Fibroblast of skin of left biceps (primary cell): Measurements from ENCODE around the gene VSTM1.
"Not testable (repeated sequence)": the region's sequence is repeated elsewhere in the genome, so short reads cannot be mapped to it uniquely, and the experiment has no call there.

Source experiments
- DNase-seq, 2 experiments: peaks; one replicate each; pipeline ENCODE4 v3.0.0-alpha.2; 2013; ENCODE audit warnings: low read depth in 2 of 2

The VSTM1 gene

GRCh38 chr19:54073829-54074228 is 10.1 kb upstream of the VSTM1 start:
- DNase-seq: no peak

- no peak for DNase-seq
These were observed 5.8 kb upstream of the VSTM1 start for GRCh38 chr19:54069470-54069869.

- no peak for DNase-seq
These were observed 1.1 kb downstream of the VSTM1 start for GRCh38 chr19:54062643-54063042.

- no peak for DNase-seq
These were observed 16.1 kb downstream of the VSTM1 start for GRCh38 chr19:54047616-54048015.

GRCh38 chr19:54045771-54046170 is 17.9 kb downstream of the VSTM1 start:
- DNase-seq: no peak

- DNase-seq: no peak
These were observed 20.7 kb downstream of the VSTM1 start for GRCh38 chr19:54042989-54043388.

- no peak for DNase-seq
These were observed 21.6 kb downstream of the VSTM1 start for GRCh38 chr19:54041969-54042606.

- DNase-seq: no peak
These were observed 23.7 kb downstream of the VSTM1 start for GRCh38 chr19:54040003-54040402.

GRCh38 chr19:54036542-54036941 is 27.2 kb downstream of the VSTM1 start:
- DNase-seq: not testable (repeated sequence)

GRCh38 chr19:54035215-54036178 is 28.2 kb downstream of the VSTM1 start:
- peak; percentile 78 to 80 for DNase-seq

- DNase-seq: no peak
These were observed 32.7 kb downstream of the VSTM1 start for GRCh38 chr19:54030895-54031586.

GRCh38 chr19:54029930-54030490 is 33.7 kb downstream of the VSTM1 start:
- no peak for DNase-seq

- no peak for DNase-seq
These were observed 34.4 kb downstream of the VSTM1 start for GRCh38 chr19:54029301-54029700.

GRCh38 chr19:54026656-54027055 is 37.0 kb downstream of the VSTM1 start:
- no peak for DNase-seq

GRCh38 chr19:54024660-54025059 is 39.0 kb downstream of the VSTM1 start:
- DNase-seq: no peak

- no peak for DNase-seq
These were observed 40.5 kb downstream of the VSTM1 start for GRCh38 chr19:54023191-54023590.

GRCh38 chr19:54021932-54022331 is 41.8 kb downstream of the VSTM1 start:
- no peak for DNase-seq

- DNase-seq: no peak
These were observed 42.3 kb downstream of the VSTM1 start for GRCh38 chr19:54021363-54021762.

- no peak for DNase-seq
These were observed 46.4 kb downstream of the VSTM1 start for GRCh38 chr19:54017261-54017660.

- no peak for DNase-seq
These were observed 48.7 kb downstream of the VSTM1 start for GRCh38 chr19:54014920-54015560.

GRCh38 chr19:54013866-54014265 is 49.8 kb downstream of the VSTM1 start:
- DNase-seq: no peak
